Liver (tissue), 3 donors: ENCODE measurements around the gene FAM219A.

Source experiments
- HNF4G ChIP-seq: IDR thresholded peaks from 2 replicates; pipeline ENCODE4 v1.6.1; 2016; ENCODE audit warnings: antibody characterized with exemption
- JUND ChIP-seq, 2 donors: IDR thresholded peaks; 2 replicates each; pipeline ENCODE4 v1.6.1; 2016; ENCODE audit warnings: antibody characterized with exemption in 2 of 2
- SP1 ChIP-seq: IDR thresholded peaks from 2 replicates; pipeline ENCODE4 v1.6.1; 2018; ENCODE audit warnings: antibody characterized with exemption, mild to moderate bottlenecking
- YY1 ChIP-seq: IDR thresholded peaks from 2 replicates; pipeline ENCODE4 v1.6.1; 2016; ENCODE audit warnings: antibody characterized with exemption, mild to moderate bottlenecking
- TF ChIP-seq, protein P1 (sequence below): fragments of 150-350 bp; IDR thresholded peaks from 2 replicates; pipeline ENCODE4 v1.5.1; 2017; ENCODE audit warnings: improper control_type of control experiment, low read depth, low read length; ENCODE audit not compliant: missing input control
- TF ChIP-seq, protein P2 (sequence below): IDR thresholded peaks from 2 replicates; pipeline ENCODE4 v1.6.1; 2016; ENCODE audit warnings: antibody characterized with exemption
- donor health status: healthy.
- donor health status: healthy.

DNA sequence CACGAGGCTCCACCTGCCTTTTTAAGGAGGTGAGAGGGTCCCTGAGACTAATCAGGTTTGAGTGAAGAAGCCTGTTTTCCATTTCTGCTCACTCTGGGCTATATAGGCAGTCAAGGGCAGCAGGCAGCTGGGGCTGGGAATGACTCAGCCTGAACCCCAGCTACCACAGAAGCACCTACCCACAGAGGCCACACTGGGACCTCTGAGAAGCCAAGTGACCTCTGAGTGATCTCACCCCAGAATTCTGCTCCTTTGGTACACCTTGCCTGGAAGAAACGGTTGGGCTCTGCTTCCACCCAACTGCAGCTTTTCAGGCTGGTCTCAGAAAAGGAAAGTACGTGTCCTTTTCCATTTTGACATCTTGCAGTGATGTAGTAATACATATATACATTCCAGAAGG, 6.8 kb downstream of the FAM219A start:
- no peak for TF ChIP-seq JUND (IDR thresholded peaks at IDR 0.05)
- no peak for TF ChIP-seq YY1
- TF ChIP-seq, protein P1, sequence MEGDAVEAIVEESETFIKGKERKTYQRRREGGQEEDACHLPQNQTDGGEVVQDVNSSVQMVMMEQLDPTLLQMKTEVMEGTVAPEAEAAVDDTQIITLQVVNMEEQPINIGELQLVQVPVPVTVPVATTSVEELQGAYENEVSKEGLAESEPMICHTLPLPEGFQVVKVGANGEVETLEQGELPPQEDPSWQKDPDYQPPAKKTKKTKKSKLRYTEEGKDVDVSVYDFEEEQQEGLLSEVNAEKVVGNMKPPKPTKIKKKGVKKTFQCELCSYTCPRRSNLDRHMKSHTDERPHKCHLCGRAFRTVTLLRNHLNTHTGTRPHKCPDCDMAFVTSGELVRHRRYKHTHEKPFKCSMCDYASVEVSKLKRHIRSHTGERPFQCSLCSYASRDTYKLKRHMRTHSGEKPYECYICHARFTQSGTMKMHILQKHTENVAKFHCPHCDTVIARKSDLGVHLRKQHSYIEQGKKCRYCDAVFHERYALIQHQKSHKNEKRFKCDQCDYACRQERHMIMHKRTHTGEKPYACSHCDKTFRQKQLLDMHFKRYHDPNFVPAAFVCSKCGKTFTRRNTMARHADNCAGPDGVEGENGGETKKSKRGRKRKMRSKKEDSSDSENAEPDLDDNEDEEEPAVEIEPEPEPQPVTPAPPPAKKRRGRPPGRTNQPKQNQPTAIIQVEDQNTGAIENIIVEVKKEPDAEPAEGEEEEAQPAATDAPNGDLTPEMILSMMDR: no peak
- TF ChIP-seq, protein P2, sequence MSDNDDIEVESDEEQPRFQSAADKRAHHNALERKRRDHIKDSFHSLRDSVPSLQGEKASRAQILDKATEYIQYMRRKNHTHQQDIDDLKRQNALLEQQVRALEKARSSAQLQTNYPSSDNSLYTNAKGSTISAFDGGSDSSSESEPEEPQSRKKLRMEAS: no peak
- no peak for TF ChIP-seq SP1
- no peak for TF ChIP-seq HNF4G
